Activated CD4-positive, alpha-beta T cell treated with anti-CD3 and anti-CD28 coated beads for 36 hours (primary cell): ENCODE measurements around the gene MTHFR. TPM values are rescaled to one million over a fixed set of nuclear protein-coding genes. Genes with fewer than 3 reads are reported as not detected.

Experiments
- ATAC-seq: fragments of 200-7000 bp; cut with Tn5 transposase; one replicate; pipeline ENCODE4 v1.10.0; 2021; ENCODE audit warnings: mild to moderate bottlenecking, moderate library complexity
- CTCF ChIA-PET: fragments of 350-600 bp; sonication (Branson Sonifier 250); formaldehyde crosslinking; loops from one replicate; lab custom pipeline; 2021; ENCODE audit warnings: antibody characterized with exemption; lab: Charles Lee
- POLR2A ChIA-PET: fragments of 350-600 bp; sonication (Branson Sonifier 250); formaldehyde crosslinking; loops from one replicate; lab custom pipeline; 2021; ENCODE audit warnings: antibody characterized with exemption, inconsistent platforms; lab: Charles Lee
- DNase-seq: peaks from one replicate; pipeline ENCODE4 v3.0.0-alpha.2; 2020
- H3K27ac Mint-ChIP-seq: one replicate; pipeline ENCODE4 v1.8.0; 2021; ENCODE audit warnings: mixed read lengths
- H3K27me3 Mint-ChIP-seq: one replicate; pipeline ENCODE4 v1.8.0; 2021; ENCODE audit warnings: mixed read lengths
- H3K36me3 Mint-ChIP-seq: one replicate; pipeline ENCODE4 v1.8.0; 2021; ENCODE audit warnings: low read depth, mixed read lengths
- H3K4me1 Mint-ChIP-seq: one replicate; pipeline ENCODE4 v1.8.0; 2021; ENCODE audit warnings: mixed read lengths
- H3K4me3 Mint-ChIP-seq: one replicate; pipeline ENCODE4 v1.8.0; 2021; ENCODE audit warnings: mild to moderate bottlenecking, moderate library complexity, mixed read lengths
- H3K9me3 Mint-ChIP-seq: one replicate; pipeline ENCODE4 v1.8.0; 2021; ENCODE audit warnings: low read depth, mixed read lengths
- intact Hi-C, 2 experiments: fragments of 100-400 bp; cut with DNase I in 1 of 2; cut with micrococcal nuclease in 1 of 2; formaldehyde crosslinking; loops; one replicate each; pipeline versions ENCODE4 v1.14.2 to v1.15.1; 2022 to 2024; cut with DNase I, micrococcal nuclease
- total RNA-seq, 2 experiments: library from RNA; stranded (reverse); gene quantifications; one replicate each; pipeline ENCODE4 v1.2.3, GENCODE V29; 2021

MTHFR gene
- total RNA-seq, 2 experiments from 2014 or later, result 11.2 to 11.6 TPM

- ATAC-seq (no peak), DNase-seq (no peak)
- CTCF ChIA-PET, result no interaction called here
- POLR2A ChIA-PET, result interaction anchor here (0.6 kb wide), 1 partner anchor 433 kb away, joined by 3 read pairs; no protein-coding TSS in a partner anchor
- intact Hi-C loops, result no loop called here
- Mint-ChIP-seq H3K9me3 (no peaks in the 10 kb centered on the region), H3K36me3 (no peaks in the 10 kb centered on the region), H3K27me3 (peaks cover 12% of the 10 kb centered on the region), H3K27ac (no peak overlapping the region), H3K4me1 (no peaks in the 10 kb centered on the region), H3K4me3 (no peak overlapping the region)
These were observed 39.9 kb downstream of the MTHFR start for GRCh38 chr1:11765661-11766428.

GRCh38 chr1:11764519-11764918, 41.2 kb downstream of the MTHFR start:
- no peak overlapping the region for H3K27ac Mint-ChIP-seq
- peaks cover 15% of the 10 kb centered on the region for H3K27me3 Mint-ChIP-seq
- ATAC-seq, result no peak
- no peaks in the 10 kb centered on the region for H3K9me3 Mint-ChIP-seq
- intact Hi-C loops, result no loop called here
- no peaks in the 10 kb centered on the region for H3K4me1 Mint-ChIP-seq
- CTCF ChIA-PET, result no interaction called here
- POLR2A ChIA-PET, result no interaction called here
- H3K36me3 Mint-ChIP-seq, result no peaks in the 10 kb centered on the region
- no peak overlapping the region for H3K4me3 Mint-ChIP-seq
- DNase-seq, result no peak

GRCh38 chr1:11764115-11764514, 41.6 kb downstream of the MTHFR start:
- no peaks in the 10 kb centered on the region for H3K9me3 Mint-ChIP-seq
- intact Hi-C loops, result no loop called here
- ATAC-seq (no peak), DNase-seq (no peak)
- CTCF ChIA-PET, result no interaction called here
- no peaks in the 10 kb centered on the region for H3K4me1 Mint-ChIP-seq
- peaks cover 15% of the 10 kb centered on the region for H3K27me3 Mint-ChIP-seq
- no peak overlapping the region for H3K4me3 Mint-ChIP-seq
- POLR2A ChIA-PET, result no interaction called here
- H3K36me3 Mint-ChIP-seq, result no peaks in the 10 kb centered on the region
- no peak overlapping the region for H3K27ac Mint-ChIP-seq

- Mint-ChIP-seq H3K9me3 (no peaks in the 10 kb centered on the region), H3K4me1 (no peaks in the 10 kb centered on the region), H3K4me3 (no peak within 1 kb of the TSS), H3K36me3 (no peaks in the 10 kb centered on the region), H3K27me3 (peaks cover 15% of the 10 kb centered on the region), H3K27ac (no peak within 1 kb of the TSS)
- POLR2A ChIA-PET, result no interaction called here
- intact Hi-C loops, result no loop called here
- peak; percentile 84 for ATAC-seq
- CTCF ChIA-PET, result interaction anchor here (0.7 kb wide), 1 partner anchor 724 kb away, joined by 3 read pairs; no protein-coding TSS in a partner anchor
- peak; percentile 58 for DNase-seq
These were observed 43.8 kb downstream of the MTHFR start, which contains the start of gene C1orf167 for GRCh38 chr1:11761988-11762406. TSS of gene C1orf167 (plus strand) at chr1:11762193. CDS start at chr1:11764401, 2,208 bp downstream.

GRCh38 chr1:11761285-11761684, 44.5 kb downstream of the MTHFR start:
- intact Hi-C loops, result no loop called here
- ATAC-seq (no peak), DNase-seq (no peak)
- Mint-ChIP-seq H3K9me3 (no peaks in the 10 kb centered on the region), H3K4me3 (no peak overlapping the region), H3K36me3 (no peaks in the 10 kb centered on the region), H3K4me1 (no peaks in the 10 kb centered on the region), H3K27me3 (peaks cover 15% of the 10 kb centered on the region), H3K27ac (no peak overlapping the region)
- ChIA-PET POLR2A (no interaction called here), CTCF (no interaction called here)

- H3K27ac Mint-ChIP-seq, result no peak overlapping the region
- intact Hi-C loops, result no loop called here
- H3K4me1 Mint-ChIP-seq, result no peaks in the 10 kb centered on the region
- peaks cover 15% of the 10 kb centered on the region for H3K27me3 Mint-ChIP-seq
- POLR2A ChIA-PET, result no interaction called here
- CTCF ChIA-PET, result interaction anchor here (0.7 kb wide), 1 partner anchor 12 kb away, joined by 3 read pairs; no protein-coding TSS in a partner anchor
- H3K9me3 Mint-ChIP-seq, result no peaks in the 10 kb centered on the region
- no peak for ATAC-seq
- DNase-seq, result no peak
- H3K36me3 Mint-ChIP-seq, result no peaks in the 10 kb centered on the region
- H3K4me3 Mint-ChIP-seq, result no peak overlapping the region
These were observed 46.0 kb downstream of the MTHFR start for GRCh38 chr1:11759791-11760190.

- Mint-ChIP-seq H3K36me3 (no peaks in the 10 kb centered on the region), H3K9me3 (no peaks in the 10 kb centered on the region), H3K27me3 (peaks cover 7% of the 10 kb centered on the region), H3K4me1 (no peaks in the 10 kb centered on the region), H3K27ac (no peak overlapping the region), H3K4me3 (no peak overlapping the region)
- ChIA-PET CTCF (no interaction called here), POLR2A (no interaction called here)
- intact Hi-C loops, result no loop called here
- DNase-seq (no peak), ATAC-seq (no peak)
These were observed 48.7 kb downstream of the MTHFR start for GRCh38 chr1:11757047-11757446.

GRCh38 chr1:11753555-11754208, 52.1 kb downstream of the MTHFR start:
- ATAC-seq, result no peak

GRCh38 chr1:11752359-11753088, 53.2 kb downstream of the MTHFR start:
- Mint-ChIP-seq H3K4me1 (peaks cover 6% of the 10 kb centered on the region), H3K4me3 (no peak overlapping the region), H3K27me3 (no peaks in the 10 kb centered on the region), H3K36me3 (peaks cover 5% of the 10 kb centered on the region), H3K27ac (no peak overlapping the region), H3K9me3 (no peaks in the 10 kb centered on the region)
- no peak for ATAC-seq
- ChIA-PET CTCF (interaction anchor here (0.7 to 0.8 kb wide), 2 partner anchors 12 to 444 kb away, joined by 3 to 4 read pairs; no protein-coding TSS in a partner anchor), POLR2A (no interaction called here)
- DNase-seq, result no peak
- intact Hi-C loops, result no loop called here

More at GRCh38 chr1:11753555-11754208, 52.1 kb downstream of the MTHFR start:
- no peak overlapping the region for H3K27ac Mint-ChIP-seq
- no peak overlapping the region for H3K4me3 Mint-ChIP-seq
- H3K36me3 Mint-ChIP-seq, result peaks cover 5% of the 10 kb centered on the region
- ChIA-PET CTCF (no interaction called here), POLR2A (no interaction called here)
- H3K27me3 Mint-ChIP-seq, result no peaks in the 10 kb centered on the region
- peaks cover 6% of the 10 kb centered on the region for H3K4me1 Mint-ChIP-seq
- intact Hi-C loops, result no loop called here
- no peaks in the 10 kb centered on the region for H3K9me3 Mint-ChIP-seq
- DNase-seq, result no peak

GRCh38 chr1:11751087-11751486, 54.7 kb downstream of the MTHFR start:
- Mint-ChIP-seq H3K36me3 (peaks cover 9% of the 10 kb centered on the region), H3K27ac (no peak overlapping the region), H3K27me3 (no peaks in the 10 kb centered on the region), H3K4me1 (peaks cover 6% of the 10 kb centered on the region), H3K9me3 (no peaks in the 10 kb centered on the region), H3K4me3 (no peak overlapping the region)
- DNase-seq (no peak), ATAC-seq (no peak)
- ChIA-PET CTCF (interaction anchor here (0.6 kb wide), 1 partner anchor 122 kb away, joined by 3 read pairs; no protein-coding TSS in a partner anchor), POLR2A (no interaction called here)
- intact Hi-C loops, result no loop called here

- DNase-seq, result no peak
- Mint-ChIP-seq H3K9me3 (no peaks in the 10 kb centered on the region), H3K27me3 (no peaks in the 10 kb centered on the region), H3K4me1 (peaks cover 6% of the 10 kb centered on the region), H3K36me3 (peaks cover 9% of the 10 kb centered on the region), H3K27ac (no peak overlapping the region), H3K4me3 (no peak overlapping the region)
- ATAC-seq, result no peak
- ChIA-PET CTCF (interaction anchor here (0.9 to 1.7 kb wide), 3 partner anchors 9 to 100 kb away, joined by 3 to 5 read pairs (median 5); partner anchors contain the start of gene FBXO6), POLR2A (no interaction called here)
- intact Hi-C loops, result loop anchor here in 1 of 2 experiments (1.0 to 2.0 kb wide), 3 partner anchors 69 to 713 kb away; partner anchors contain the start of gene MAD2L2
These were observed 55.8 kb downstream of the MTHFR start for GRCh38 chr1:11749996-11750395.
